Measurements from ENCODE around the gene RFK.

GRCh38 chr9:76359365-76359764 is 34.9 kb downstream of the RFK start:
- TF ChIP-seq CTCF (IDR thresholded peaks at IDR 0.05) (no peak), POLR2A (IDR thresholded peaks at IDR 0.05) (no peak), EP300 (IDR thresholded peaks at IDR 0.05) (no peak), POLR2AphosphoS5 (IDR thresholded peaks at IDR 0.05) (no peak)

All from stomach (tissue), 4 donors.